GM12801 (cell line): ENCODE measurements around the gene PTGR2.

Source experiments
- TF ChIP-seq, protein P1 (sequence below): IDR thresholded peaks from one replicate; pipeline ENCODE4 v1.5.1; 2011; ENCODE audit warnings: control low read depth; ENCODE audit not compliant: insufficient read length; ENCODE audit errors: extremely low read depth

PTGR2 gene

DNA sequence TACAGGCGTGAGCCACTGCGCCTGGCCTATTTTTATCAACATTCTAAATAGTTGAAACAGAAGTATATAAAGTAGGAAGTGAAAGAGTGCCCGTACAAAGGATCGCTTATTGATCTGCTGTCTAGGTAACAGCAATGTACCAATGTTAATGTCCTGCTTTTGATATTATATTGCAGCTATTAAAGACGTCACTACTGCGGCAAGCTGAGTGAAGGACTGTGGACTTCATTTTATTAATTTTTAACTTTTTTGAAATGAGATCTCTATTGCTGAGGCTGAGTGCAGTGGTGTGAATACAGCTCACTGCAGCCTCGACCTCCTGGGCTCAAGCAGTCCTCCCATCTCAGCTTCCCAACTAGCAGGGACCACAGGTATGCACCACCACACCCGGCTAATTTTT lies 10.8 kb downstream of the PTGR2 start:
- TF ChIP-seq, protein P1, sequence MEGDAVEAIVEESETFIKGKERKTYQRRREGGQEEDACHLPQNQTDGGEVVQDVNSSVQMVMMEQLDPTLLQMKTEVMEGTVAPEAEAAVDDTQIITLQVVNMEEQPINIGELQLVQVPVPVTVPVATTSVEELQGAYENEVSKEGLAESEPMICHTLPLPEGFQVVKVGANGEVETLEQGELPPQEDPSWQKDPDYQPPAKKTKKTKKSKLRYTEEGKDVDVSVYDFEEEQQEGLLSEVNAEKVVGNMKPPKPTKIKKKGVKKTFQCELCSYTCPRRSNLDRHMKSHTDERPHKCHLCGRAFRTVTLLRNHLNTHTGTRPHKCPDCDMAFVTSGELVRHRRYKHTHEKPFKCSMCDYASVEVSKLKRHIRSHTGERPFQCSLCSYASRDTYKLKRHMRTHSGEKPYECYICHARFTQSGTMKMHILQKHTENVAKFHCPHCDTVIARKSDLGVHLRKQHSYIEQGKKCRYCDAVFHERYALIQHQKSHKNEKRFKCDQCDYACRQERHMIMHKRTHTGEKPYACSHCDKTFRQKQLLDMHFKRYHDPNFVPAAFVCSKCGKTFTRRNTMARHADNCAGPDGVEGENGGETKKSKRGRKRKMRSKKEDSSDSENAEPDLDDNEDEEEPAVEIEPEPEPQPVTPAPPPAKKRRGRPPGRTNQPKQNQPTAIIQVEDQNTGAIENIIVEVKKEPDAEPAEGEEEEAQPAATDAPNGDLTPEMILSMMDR = no peak

DNA sequence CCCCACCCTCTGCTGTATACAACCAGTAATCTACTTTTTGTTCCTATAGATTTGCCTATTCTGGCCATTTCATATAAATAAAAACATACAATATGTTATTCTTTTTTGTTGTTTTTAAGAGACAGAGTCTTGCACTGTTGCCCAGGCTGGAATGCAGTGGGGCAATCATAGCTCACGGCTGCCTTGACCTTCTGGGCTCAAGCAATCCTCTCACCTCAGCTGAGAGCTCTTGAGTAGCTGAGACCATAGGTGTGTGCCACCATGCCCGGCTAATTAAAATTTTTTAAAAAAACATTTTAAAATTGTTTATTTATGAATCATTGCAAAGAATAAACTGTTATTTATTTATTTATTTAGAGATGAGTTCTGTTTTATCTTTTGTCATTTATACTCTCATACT lies 11.6 kb downstream of the PTGR2 start:
- TF ChIP-seq, protein P1 = no peak

DNA sequence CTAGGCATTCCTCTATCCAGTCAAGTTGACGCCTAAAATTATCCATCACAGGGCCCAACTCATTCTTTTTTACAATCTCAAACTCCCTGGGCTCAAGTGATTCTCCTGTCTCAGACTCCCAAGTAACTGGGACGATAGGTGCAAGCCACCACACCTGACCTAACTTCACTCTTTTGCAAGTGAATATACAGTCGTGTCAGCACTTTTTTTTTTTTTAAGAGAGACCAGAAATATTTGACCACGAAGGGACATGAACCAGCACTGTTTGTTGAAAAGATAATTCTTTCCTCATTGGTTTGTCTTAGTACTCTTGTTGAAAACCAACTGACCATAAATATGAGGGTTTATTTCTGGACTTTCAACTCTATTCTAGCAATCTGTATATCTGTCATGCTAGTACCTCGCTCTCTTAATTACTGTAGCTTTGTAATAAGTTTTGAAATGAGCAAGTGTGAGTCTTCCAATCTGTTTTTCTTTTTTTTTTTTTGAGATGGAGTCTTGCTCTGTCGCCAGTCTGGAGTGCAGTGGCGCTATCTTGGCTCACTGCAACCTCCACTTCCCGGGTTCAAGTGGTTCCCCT lies 14.0 kb downstream of the PTGR2 start:
- TF ChIP-seq, protein P1 = no peak

DNA sequence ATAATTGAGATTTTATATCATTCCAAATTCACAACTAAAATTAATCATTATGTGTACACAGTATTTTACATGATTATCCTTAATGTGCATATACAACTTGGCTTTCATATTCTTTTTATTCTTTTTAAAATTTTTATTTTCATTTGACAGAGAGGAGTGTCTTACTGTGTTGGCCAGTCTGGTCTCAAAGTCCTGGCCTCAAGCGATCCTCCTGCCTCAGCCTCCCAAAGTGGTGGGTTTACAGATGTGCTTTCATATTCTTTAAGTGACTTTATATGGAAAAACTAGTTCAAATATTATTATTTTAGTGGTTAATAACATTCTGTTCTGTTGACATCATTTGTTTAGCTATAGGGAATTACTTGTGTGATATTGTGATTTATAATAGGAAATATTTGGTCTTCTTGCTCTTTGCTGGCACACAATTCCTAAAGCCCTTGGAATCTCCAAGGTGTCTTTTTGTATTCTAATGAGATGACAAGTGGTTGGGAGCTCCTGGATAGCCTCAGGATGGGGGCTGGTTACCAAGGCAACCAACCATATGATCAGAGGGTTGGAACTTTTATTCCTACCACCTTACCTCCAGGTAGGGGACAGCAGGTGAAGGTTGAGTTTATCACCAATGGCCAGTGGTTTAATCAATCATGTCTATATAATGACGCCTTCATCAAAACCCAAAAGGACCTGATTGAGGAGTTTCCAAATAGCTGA lies 19.0 kb downstream of the PTGR2 start:
- TF ChIP-seq, protein P1 = no peak

DNA sequence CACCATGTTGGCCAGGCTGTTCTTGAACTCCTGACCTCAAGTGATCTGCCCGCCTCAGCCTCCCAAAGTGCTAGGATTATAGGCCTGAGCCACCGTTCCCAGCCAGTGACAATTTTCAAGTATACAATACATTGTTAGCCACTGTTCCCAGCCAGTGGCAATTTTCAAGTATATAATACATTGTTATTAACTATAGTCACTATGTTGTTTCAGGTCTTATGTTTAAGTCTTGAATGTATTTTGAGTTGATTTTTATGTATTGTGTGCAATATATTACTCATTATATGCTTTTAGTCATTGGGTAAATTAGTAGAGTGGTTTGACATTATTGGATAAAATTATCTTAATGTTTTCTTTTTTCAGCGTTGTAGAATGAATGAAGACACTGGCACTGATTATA lies 22.0 kb downstream of the PTGR2 start:
- TF ChIP-seq, protein P1 = no peak

DNA sequence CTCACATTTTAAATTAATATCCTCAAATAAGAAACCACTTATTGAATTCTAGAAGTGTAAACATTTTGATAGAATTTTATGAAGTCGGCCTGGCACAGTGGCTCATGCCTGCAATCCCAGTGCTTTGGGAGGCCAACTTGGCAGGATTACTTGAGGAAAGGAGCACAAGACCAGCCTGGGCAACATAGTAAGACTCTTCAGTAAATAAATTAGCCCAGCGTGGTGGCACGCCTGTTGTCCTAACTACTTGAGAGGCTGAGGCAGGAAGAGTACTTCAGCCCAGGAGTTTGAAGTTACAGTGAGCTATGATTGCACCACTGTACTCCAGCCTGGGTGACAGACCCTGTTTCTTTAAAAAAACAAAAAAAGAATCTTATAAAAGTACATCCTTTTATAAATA lies 26.2 kb downstream of the PTGR2 start:
- TF ChIP-seq, protein P1 = no peak

DNA sequence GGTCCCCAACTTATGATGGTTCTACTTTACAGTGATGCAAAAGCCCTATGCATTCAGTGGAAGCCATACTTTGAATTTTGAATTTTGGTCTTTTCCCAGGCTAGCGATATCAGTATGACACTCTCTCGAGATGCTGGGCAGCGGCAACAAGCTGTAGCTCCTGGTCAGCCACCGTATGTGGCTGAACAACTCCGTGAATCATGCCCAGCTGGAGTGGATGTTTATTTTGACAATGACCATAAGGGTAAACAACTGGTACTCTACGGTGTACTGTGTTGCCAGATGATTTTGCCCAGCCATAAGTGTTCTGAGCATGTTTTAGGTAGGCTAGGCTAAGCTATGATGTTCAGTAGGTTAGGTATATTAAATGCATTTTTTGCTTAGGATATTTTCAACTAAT lies 26.8 kb downstream of the PTGR2 start:
- TF ChIP-seq, protein P1 = no peak

DNA sequence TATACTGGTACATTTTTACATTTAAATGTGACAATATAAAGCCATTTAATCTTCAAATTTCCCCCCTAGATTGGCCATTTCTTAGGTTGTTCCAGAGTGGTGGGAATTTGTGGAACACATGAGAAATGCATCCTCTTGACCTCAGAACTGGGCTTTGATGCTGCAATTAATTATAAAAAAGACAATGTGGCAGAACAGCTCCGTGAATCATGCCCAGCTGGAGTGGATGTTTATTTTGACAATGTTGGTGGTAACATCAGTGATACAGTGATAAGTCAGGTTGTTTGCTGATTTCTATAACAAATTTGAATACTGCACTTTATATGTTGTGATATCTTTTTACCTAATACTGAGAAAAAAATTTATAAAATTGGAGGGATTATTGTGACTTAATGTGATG lies 27.4 kb downstream of the PTGR2 start:
- TF ChIP-seq, protein P1 = no peak
